ENCODE data around the gene UMODL1.

UMODL1 gene

GRCh38 chr21:42137191-42137904, 66.2 kb downstream of the UMODL1 start:
- Histone ChIP-seq H2AFZ (ENCODE audit: low read depth, low read length) (no peak overlapping the region), H3K27me3 (ENCODE audit: insufficient read depth, low read length) (peaks cover 2% of the 10 kb centered on the region), H3K9me3 (ENCODE audit: low read length) (no peaks in the 10 kb centered on the region), H3K4me3 (ENCODE audit: low read length) (no peak overlapping the region), H3K4me1 (ENCODE audit: insufficient read depth, low read length) (no peaks in the 10 kb centered on the region), H3K36me3 (ENCODE audit: insufficient read depth, low read length) (no peaks in the 10 kb centered on the region)

DNA sequence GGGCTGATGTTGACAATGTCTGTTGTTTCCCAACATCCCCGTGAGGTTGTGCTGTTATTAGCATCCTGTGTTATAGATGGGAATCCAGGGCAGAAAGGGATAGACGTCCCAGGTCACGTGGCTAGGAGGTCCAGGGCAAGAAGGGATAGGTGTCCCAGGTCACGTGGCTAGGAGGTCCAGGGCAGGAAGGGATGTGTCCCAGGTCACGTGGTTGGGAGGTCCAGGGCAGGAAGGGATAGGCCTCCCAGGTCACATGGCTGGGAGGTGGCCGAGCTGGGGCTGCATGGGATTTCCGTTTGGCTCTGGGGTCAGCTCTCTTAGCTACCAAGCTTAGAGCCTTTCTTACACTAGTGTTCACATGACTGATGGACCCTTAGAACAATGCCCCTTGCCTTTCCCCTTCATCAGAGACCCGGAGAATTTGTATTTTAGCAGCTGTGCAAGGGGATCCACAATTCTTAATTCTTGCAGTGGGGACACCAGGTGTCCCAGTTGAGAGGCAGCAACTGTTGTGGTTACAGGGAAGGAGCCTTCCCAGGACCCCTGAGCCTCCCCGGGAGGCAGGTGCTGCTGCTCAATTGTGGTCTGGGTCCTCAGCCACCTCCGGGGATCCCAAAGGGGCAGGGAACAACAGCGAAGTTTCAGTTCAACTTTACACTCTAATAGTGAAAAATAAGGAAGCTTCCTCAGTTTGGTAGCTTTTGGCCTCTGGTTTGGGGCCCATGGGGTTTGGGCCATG, 69.2 kb downstream of the UMODL1 start:
- no peaks in the 10 kb centered on the region for H3K9me3 ChIP-seq (ENCODE audit: low read length)
- no peak overlapping the region for H2AFZ ChIP-seq (ENCODE audit: low read depth, low read length)
- H3K27me3 ChIP-seq (ENCODE audit: insufficient read depth, low read length) = peaks cover 2% of the 10 kb centered on the region

DNA sequence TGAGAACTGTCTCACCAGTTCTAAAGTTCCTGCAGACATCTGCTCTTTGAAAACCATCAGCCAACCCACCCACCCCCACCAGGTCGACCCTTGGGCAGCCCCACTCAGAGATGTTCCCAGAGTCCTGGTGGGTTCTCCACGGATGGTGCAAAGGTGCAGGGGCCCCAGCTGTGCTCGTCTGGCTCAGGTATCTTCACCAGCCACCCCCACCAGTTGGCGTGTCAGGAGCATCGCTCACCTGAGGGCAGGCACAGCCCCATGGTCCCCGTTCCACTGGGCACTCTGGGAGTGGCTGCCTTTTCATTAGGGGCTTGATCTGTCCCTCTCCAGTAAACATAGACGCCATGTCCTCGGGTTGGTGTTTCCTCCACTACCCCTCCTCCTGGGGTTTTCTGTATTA, 70.5 kb downstream of the UMODL1 start:
- Histone ChIP-seq H3K27me3 (ENCODE audit: insufficient read depth, low read length) (no peaks in the 10 kb centered on the region), H2AFZ (ENCODE audit: low read depth, low read length) (no peak overlapping the region)

More for the DNA sequence above, 69.2 kb downstream of the UMODL1 start:
- Histone ChIP-seq H3K36me3 (ENCODE audit: insufficient read depth, low read length) (no peaks in the 10 kb centered on the region), H3K4me3 (ENCODE audit: low read length) (no peak overlapping the region), H3K4me1 (ENCODE audit: insufficient read depth, low read length) (no peaks in the 10 kb centered on the region)

DNA sequence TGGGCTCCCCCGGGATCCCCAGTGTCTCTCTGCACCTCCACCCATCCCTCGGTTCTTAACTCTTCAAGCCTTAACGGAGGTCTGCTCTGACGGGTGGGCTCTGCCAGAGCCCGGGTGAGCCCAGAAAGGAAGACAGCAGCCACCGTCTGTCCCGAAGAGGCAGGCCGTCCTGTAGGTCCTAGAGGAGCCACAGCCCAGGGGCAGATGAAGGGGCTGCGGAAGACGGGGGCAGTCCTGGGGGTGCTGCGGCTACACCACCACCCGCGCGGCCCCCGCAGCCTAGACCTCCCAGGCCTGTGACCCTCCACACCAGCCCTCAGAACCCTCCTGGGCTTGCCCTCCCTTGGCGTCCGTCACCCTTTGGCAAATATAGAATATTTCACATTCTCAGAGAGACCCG, 71.0 kb downstream of the UMODL1 start:
- H3K9me3 ChIP-seq (ENCODE audit: low read length) = no peaks in the 10 kb centered on the region
- H2AFZ ChIP-seq (ENCODE audit: low read depth, low read length) = no peak overlapping the region
- H3K4me1 ChIP-seq (ENCODE audit: insufficient read depth, low read length) = peaks cover 3% of the 10 kb centered on the region
- H3K27me3 ChIP-seq (ENCODE audit: insufficient read depth, low read length) = no peaks in the 10 kb centered on the region
- no peaks in the 10 kb centered on the region for H3K36me3 ChIP-seq (ENCODE audit: insufficient read depth, low read length)
- H3K4me3 ChIP-seq (ENCODE audit: low read length) = no peak overlapping the region

More for the DNA sequence above, 70.5 kb downstream of the UMODL1 start:
- Histone ChIP-seq H3K4me1 (ENCODE audit: insufficient read depth, low read length) (peaks cover 3% of the 10 kb centered on the region), H3K9me3 (ENCODE audit: low read length) (no peaks in the 10 kb centered on the region), H3K4me3 (ENCODE audit: low read length) (no peak overlapping the region), H3K36me3 (ENCODE audit: insufficient read depth, low read length) (no peaks in the 10 kb centered on the region)

DNA sequence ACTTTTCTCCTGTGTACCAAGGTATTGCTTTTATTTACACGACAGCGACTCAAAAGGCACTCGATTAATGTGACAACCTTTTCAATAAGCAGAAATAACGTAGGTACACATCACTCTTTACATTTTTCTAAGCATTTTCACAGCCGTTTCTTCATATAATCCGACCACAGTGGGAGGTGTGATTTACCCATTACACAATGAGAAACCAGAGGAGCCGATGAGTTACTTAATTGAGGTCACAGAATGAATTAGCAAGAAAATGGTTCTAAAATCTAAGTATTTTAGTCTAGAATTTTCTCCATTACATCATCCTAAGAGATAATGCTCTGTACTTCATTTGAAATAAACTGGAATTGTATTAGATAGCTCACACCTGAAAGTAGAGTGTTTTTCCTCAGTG, 71.5 kb downstream of the UMODL1 start:
- Histone ChIP-seq H2AFZ (ENCODE audit: low read depth, low read length) (no peak overlapping the region), H3K36me3 (ENCODE audit: insufficient read depth, low read length) (no peaks in the 10 kb centered on the region), H3K4me1 (ENCODE audit: insufficient read depth, low read length) (peaks cover 3% of the 10 kb centered on the region), H3K27me3 (ENCODE audit: insufficient read depth, low read length) (no peaks in the 10 kb centered on the region), H3K9me3 (ENCODE audit: low read length) (no peaks in the 10 kb centered on the region), H3K4me3 (ENCODE audit: low read length) (no peak overlapping the region)

GRCh38 chr21:42143111-42143510, 72.0 kb downstream of the UMODL1 start:
- Histone ChIP-seq H3K4me3 (ENCODE audit: low read length) (no peak overlapping the region), H3K27me3 (ENCODE audit: insufficient read depth, low read length) (no peaks in the 10 kb centered on the region)

GRCh38 chr21:42144221-42144620, 73.1 kb downstream of the UMODL1 start:
- Histone ChIP-seq H3K36me3 (ENCODE audit: insufficient read depth, low read length) (no peaks in the 10 kb centered on the region), H3K9me3 (ENCODE audit: low read length) (no peaks in the 10 kb centered on the region), H2AFZ (ENCODE audit: low read depth, low read length) (no peak overlapping the region), H3K4me3 (ENCODE audit: low read length) (no peak overlapping the region), H3K27me3 (ENCODE audit: insufficient read depth, low read length) (no peaks in the 10 kb centered on the region), H3K4me1 (ENCODE audit: insufficient read depth, low read length) (peaks cover 3% of the 10 kb centered on the region)

More at GRCh38 chr21:42143111-42143510, 72.0 kb downstream of the UMODL1 start:
- Histone ChIP-seq H2AFZ (ENCODE audit: low read depth, low read length) (no peak overlapping the region), H3K36me3 (ENCODE audit: insufficient read depth, low read length) (no peaks in the 10 kb centered on the region), H3K4me1 (ENCODE audit: insufficient read depth, low read length) (peaks cover 3% of the 10 kb centered on the region), H3K9me3 (ENCODE audit: low read length) (no peaks in the 10 kb centered on the region)

DNA sequence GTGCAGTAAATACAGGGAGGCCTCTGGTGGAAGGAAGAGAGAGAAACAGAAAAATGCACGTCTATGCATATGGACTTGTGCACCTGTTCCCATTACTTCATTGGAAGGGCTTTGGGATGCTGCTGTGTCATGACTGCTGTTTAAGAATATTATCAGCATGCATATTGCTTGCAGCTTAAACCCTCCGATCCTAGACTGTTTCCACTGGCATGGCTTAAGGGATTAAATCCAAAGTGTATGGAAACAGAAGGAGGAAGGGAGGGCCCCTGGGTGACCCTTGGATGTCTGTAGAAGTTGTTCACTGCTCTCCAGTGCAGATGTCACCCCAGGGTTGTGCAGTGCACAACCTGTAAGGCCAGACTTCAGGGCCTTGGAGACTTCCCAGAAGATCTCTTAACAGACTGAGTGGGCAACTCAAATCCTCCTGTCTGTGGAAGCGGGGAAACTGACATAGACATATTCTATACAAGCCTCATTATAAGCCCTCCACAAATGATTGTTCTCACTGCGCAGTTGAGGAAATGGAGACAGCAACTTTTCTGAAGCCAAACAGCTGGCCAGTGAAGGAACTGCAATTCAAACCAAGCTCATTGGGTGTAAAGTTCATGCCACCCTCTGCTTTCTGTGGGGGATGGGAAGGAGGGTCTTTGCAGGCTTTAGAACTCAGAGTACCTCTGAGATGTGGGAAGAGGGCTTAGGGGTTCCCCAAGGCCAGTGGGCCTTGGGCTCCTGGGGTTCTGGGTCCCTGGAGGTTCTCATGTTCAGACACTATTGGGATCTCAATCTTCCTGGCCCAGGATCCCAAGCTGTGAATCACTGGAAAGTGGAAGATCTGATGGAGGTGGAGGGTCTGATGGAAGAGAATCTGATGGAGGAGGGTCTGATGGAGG, 73.8 kb downstream of the UMODL1 start:
- Histone ChIP-seq H3K27me3 (ENCODE audit: insufficient read depth, low read length) (peaks cover 3% of the 10 kb centered on the region), H2AFZ (ENCODE audit: low read depth, low read length) (no peak overlapping the region), H3K4me3 (ENCODE audit: low read length) (no peak overlapping the region), H3K9me3 (ENCODE audit: low read length) (no peaks in the 10 kb centered on the region), H3K4me1 (ENCODE audit: insufficient read depth, low read length) (peaks cover 3% of the 10 kb centered on the region), H3K36me3 (ENCODE audit: insufficient read depth, low read length) (no peaks in the 10 kb centered on the region)

DNA sequence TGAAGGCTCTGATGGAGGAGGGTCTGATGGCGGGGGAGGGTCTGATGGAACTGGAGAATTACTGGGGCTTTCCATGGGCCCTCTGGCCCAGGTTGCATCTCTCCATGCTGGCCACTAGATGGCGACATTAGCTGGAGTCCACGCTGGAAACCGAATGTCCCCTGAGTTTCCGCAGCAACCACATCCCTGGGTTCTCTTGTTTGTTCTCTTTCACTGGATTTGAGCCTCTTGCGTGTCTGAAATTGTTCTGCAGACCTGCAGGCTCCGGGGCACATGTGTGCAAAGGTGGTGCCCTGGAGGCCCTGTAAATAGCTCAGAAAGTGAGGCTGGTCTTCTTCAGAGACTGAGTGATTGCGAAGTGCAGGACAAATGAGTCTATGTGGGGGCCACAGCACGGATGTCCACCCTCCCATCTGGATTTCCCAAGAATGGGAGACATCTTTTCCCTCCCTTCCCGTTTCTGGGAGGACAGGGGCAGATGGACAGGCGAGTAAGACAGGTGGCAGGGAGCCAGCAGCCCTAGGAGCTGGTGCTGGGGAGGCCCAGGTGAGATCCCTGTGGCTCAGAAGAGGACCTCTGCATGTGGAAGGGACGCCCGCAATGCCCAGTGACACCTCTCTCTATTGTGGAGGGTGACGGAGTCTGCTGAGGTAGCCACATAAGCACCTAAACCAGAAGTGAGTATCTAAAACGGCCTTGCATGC, 74.6 kb downstream of the UMODL1 start:
- Histone ChIP-seq H3K4me3 (ENCODE audit: low read length) (no peak overlapping the region), H3K9me3 (ENCODE audit: low read length) (no peaks in the 10 kb centered on the region), H3K27me3 (ENCODE audit: insufficient read depth, low read length) (peaks cover 4% of the 10 kb centered on the region), H3K36me3 (ENCODE audit: insufficient read depth, low read length) (no peaks in the 10 kb centered on the region), H2AFZ (ENCODE audit: low read depth, low read length) (no peak overlapping the region), H3K4me1 (ENCODE audit: insufficient read depth, low read length) (peaks cover 3% of the 10 kb centered on the region)

DNA sequence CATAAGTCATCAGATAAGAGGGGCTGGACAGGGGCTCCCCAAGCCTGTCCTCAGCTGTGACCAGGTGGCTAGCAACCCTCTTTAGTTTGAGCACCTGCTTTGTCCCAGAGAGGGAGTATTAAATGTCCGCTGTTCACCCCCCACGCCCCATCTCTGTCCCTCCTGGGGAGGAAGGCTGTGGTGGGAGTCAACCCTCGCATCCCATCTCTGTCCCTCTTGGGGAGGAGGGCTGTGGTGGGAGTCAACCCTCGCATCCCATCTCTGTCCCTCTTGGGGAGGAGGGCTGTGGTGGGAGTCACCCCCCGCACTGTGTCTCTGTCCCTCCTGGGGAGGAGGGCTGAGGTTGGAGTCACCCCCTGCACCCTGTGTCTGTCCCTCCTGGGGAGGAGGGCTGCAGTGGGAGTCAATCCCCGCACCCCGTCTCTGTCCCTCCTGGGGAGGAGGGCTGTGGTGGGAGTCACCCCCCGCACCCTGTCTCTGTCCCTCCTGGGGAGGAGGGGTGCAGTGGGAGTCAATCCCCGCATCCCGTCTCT, 75.2 kb downstream of the UMODL1 start:
- Histone ChIP-seq H2AFZ (ENCODE audit: low read depth, low read length) (no peak overlapping the region), H3K4me3 (ENCODE audit: low read length) (no peak overlapping the region), H3K36me3 (ENCODE audit: insufficient read depth, low read length) (no peaks in the 10 kb centered on the region), H3K9me3 (ENCODE audit: low read length) (no peaks in the 10 kb centered on the region), H3K27me3 (ENCODE audit: insufficient read depth, low read length) (peaks cover 7% of the 10 kb centered on the region), H3K4me1 (ENCODE audit: insufficient read depth, low read length) (peaks cover 3% of the 10 kb centered on the region)

DNA sequence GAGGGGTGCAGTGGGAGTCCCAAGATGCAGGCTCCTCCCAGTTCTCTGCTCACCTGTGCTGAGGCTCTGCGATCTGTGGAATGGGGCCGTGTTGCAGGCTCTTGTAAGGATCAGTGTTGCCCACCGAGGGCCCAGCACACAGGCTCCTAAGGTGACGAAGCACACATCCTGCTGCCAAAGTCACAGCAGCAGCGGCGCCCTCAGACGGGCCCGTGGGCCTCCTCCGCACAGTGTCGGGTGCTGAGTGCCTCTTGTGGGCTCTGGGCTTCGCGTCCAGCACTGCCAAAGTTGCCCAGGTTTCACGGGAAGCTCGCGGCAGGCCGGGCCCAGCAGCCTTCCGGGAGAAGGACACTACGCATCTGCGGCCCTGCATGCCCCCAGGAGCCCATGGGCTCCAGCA, 75.7 kb downstream of the UMODL1 start:
- Histone ChIP-seq H3K9me3 (ENCODE audit: low read length) (no peaks in the 10 kb centered on the region), H3K36me3 (ENCODE audit: insufficient read depth, low read length) (no peaks in the 10 kb centered on the region)

DNA sequence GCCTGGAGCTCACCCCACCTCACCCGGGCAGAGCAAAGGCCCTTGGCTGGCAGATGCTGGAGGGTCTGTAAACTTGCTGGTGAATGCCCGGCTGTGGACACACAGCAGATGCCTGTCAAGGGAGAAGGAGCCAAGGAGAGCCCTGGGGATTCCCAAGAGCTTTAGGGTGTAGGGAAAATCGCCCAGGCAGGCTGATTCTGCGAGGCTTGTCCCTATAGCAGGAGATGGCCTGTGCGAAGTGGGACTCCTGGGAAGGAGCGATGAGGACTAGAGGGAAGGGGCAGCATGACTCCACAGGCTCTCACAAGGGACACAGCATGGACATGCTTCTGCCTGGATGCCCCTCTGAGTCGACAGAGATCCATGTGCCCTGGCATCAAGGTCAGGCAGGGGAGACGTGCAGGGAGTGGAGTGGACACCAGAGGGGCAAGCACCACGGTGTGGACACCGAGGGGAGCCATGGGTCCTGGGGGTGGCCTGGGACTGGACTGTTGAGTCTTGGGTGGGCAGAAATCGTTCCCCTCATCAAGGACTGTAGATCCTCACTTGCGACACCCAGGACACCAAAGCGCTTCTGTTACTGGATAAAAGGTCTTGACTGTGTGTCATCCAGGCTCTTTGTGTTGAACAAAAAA, 76.4 kb downstream of the UMODL1 start:
- no peaks in the 10 kb centered on the region for H3K36me3 ChIP-seq (ENCODE audit: insufficient read depth, low read length)
- H3K9me3 ChIP-seq (ENCODE audit: low read length) = no peaks in the 10 kb centered on the region
- H3K4me3 ChIP-seq (ENCODE audit: low read length) = no peak overlapping the region
- peaks cover 3% of the 10 kb centered on the region for H3K4me1 ChIP-seq (ENCODE audit: insufficient read depth, low read length)
- peaks cover 7% of the 10 kb centered on the region for H3K27me3 ChIP-seq (ENCODE audit: insufficient read depth, low read length)
- no peak overlapping the region for H2AFZ ChIP-seq (ENCODE audit: low read depth, low read length)

More for the DNA sequence above, 75.7 kb downstream of the UMODL1 start:
- Histone ChIP-seq H3K4me3 (ENCODE audit: low read length) (no peak overlapping the region), H3K27me3 (ENCODE audit: insufficient read depth, low read length) (peaks cover 7% of the 10 kb centered on the region), H3K4me1 (ENCODE audit: insufficient read depth, low read length) (peaks cover 3% of the 10 kb centered on the region), H2AFZ (ENCODE audit: low read depth, low read length) (no peak overlapping the region)

Data from neuron (in vitro differentiated cells).